Measurements from ENCODE around the gene TRMT11. TPM values are rescaled to one million over a fixed set of nuclear protein-coding genes. Genes with fewer than 3 reads are reported as not detected.

The TRMT11 gene
- polyA plus RNA-seq, 1 of the 3 experiments (the other 2 are of a cell fraction) = 15.0 TPM

- TF ChIP-seq TAF1 (IDR thresholded peaks at IDR 0.05; ENCODE audit: borderline replicate concordance, low read depth, low read length) (no peak), NRF1 (IDR thresholded peaks at IDR 0.05; ENCODE audit: low read depth, low read length) (no peak), NFIC (IDR thresholded peaks at IDR 0.05; ENCODE audit: borderline replicate concordance) (no peak), MEF2A (IDR thresholded peaks at IDR 0.05; ENCODE audit: borderline replicate concordance, low read depth) (no peak), EP300 (IDR thresholded peaks at IDR 0.05; ENCODE audit: borderline replicate concordance in 1 of 2, low read depth in 1 of 2, low read length in 1 of 2) (no peak), TEAD4 (IDR thresholded peaks at IDR 0.05; ENCODE audit: borderline replicate concordance, insufficient read depth) (no peak), TCF12 (IDR thresholded peaks at IDR 0.05) (no peak), YY1 (IDR thresholded peaks at IDR 0.05; ENCODE audit: low read depth) (no peak), POLR2AphosphoS5 (IDR thresholded peaks at IDR 0.05; ENCODE audit: low read depth, low read length) (no peak), FOSL2 (IDR thresholded peaks at IDR 0.05; ENCODE audit: borderline replicate concordance, low read depth) (no peak), JUND (IDR thresholded peaks at IDR 0.05) (no peak), IRF3 (IDR thresholded peaks at IDR 0.05; ENCODE audit: low read depth, low read length) (no peak)
- peaks cover 33% of the 10 kb centered on the region; the same call in 1 of the 2 replicates for H3K79me2 ChIP-seq (ENCODE audit: insufficient read depth)
- WGBS (ENCODE audit: low lambda C conversion rate) = 87% methylated on average over 3 of the region's 3 CpGs
- no peak overlapping the region for H3K9ac ChIP-seq
- POLR2A ChIA-PET = no interaction called here
- H4K20me1 ChIP-seq (ENCODE audit: insufficient read depth) = no peaks in the 10 kb centered on the region
- no peak overlapping the region for H3K4me3 ChIP-seq (ENCODE audit: low read depth in 2 of 2, low read length in 1 of 2)
- H3K27ac ChIP-seq (ENCODE audit: low read depth in 2 of 2, low read length in 1 of 2) = no peak overlapping the region
- H3K9me2 ChIP-seq = no peaks in the 10 kb centered on the region
- H3K27me3 ChIP-seq (ENCODE audit: insufficient read depth) = no peaks in the 10 kb centered on the region
- no peak overlapping the region for H2AFZ ChIP-seq (ENCODE audit: low read depth)
- peaks cover under 1% of the 10 kb centered on the region for H3F3A ChIP-seq (replicated peaks; ENCODE audit: insufficient read depth)
- DNase-seq = no peak
- no peak overlapping the region for H3K4me2 ChIP-seq
- H3K9me3 ChIP-seq = no peaks in the 10 kb centered on the region
- CTCF ChIA-PET = interaction anchor here (1.1 kb wide), 1 partner anchor 15 kb away, joined by 3 read pairs; no protein-coding TSS in a partner anchor
- no peaks in the 10 kb centered on the region for H3K36me3 ChIP-seq (replicated peaks in 1 of 2; ENCODE audit: control insufficient read depth in 1 of 2, insufficient read depth in 2 of 2, low read length in 1 of 2)
- H3K4me1 ChIP-seq (ENCODE audit: control insufficient read depth in 1 of 2, insufficient read depth in 2 of 2, low read depth in 1 of 2, low read length in 1 of 2) = peaks cover 3 to 8% of the 10 kb centered on the region in 2 experiments; a peak in 3 of 4 replicates
Measured at GRCh38 chr6:125989631-125990030, 3.3 kb downstream of the TRMT11 start.

- 97% methylated on average over 1 of the region's 1 CpG for WGBS (ENCODE audit: low lambda C conversion rate)
- H3K27me3 ChIP-seq (ENCODE audit: insufficient read depth) = no peaks in the 10 kb centered on the region
- CTCF ChIA-PET = interaction anchor here (0.6 to 1.4 kb wide), 3 partner anchors 34 to 232 kb away, joined by 3 to 4 read pairs (median 3); no protein-coding TSS in a partner anchor
Measured at GRCh38 chr6:125991653-125992052, 5.3 kb downstream of the TRMT11 start.

More at GRCh38 chr6:125991653-125992052, 5.3 kb downstream of the TRMT11 start:
- Histone ChIP-seq H3K4me1 (ENCODE audit: control insufficient read depth in 1 of 2, insufficient read depth in 2 of 2, low read depth in 1 of 2, low read length in 1 of 2) (no peaks in the 10 kb centered on the region; a peak in 2 of 4 replicates), H4K20me1 (ENCODE audit: insufficient read depth) (no peaks in the 10 kb centered on the region), H3K9me3 (no peaks in the 10 kb centered on the region), H3K36me3 (replicated peaks in 1 of 2; ENCODE audit: control insufficient read depth in 1 of 2, insufficient read depth in 2 of 2, low read length in 1 of 2) (peaks cover 0 to under 1% of the 10 kb centered on the region in 2 experiments), H3K79me2 (ENCODE audit: insufficient read depth) (peaks cover 28% of the 10 kb centered on the region; the same call in 1 of the 2 replicates), H3K4me3 (ENCODE audit: low read depth in 2 of 2, low read length in 1 of 2) (no peak overlapping the region), H3K9me2 (no peaks in the 10 kb centered on the region), H3K4me2 (no peak overlapping the region), H2AFZ (ENCODE audit: low read depth) (no peak overlapping the region), H3K27ac (ENCODE audit: low read depth in 2 of 2, low read length in 1 of 2) (no peak overlapping the region), H3F3A (replicated peaks; ENCODE audit: insufficient read depth) (no peaks in the 10 kb centered on the region), H3K9ac (no peak overlapping the region)
- DNase-seq = no peak
- POLR2A ChIA-PET = no interaction called here
- TF ChIP-seq YY1 (IDR thresholded peaks at IDR 0.05; ENCODE audit: low read depth) (no peak), FOXJ3 (CRISPR knock-in tag; IDR thresholded peaks at IDR 0.05) (no peak), GATA2 (CRISPR knock-in tag; IDR thresholded peaks at IDR 0.05) (no peak), EP300 (IDR thresholded peaks at IDR 0.05; ENCODE audit: borderline replicate concordance in 1 of 2, low read depth in 1 of 2, low read length in 1 of 2) (no peak), NRF1 (IDR thresholded peaks at IDR 0.05; ENCODE audit: low read depth, low read length) (no peak), MEF2A (IDR thresholded peaks at IDR 0.05; ENCODE audit: borderline replicate concordance, low read depth) (no peak), CHD2 (IDR thresholded peaks at IDR 0.05; ENCODE audit: low read length, partially characterized antibody) (no peak), TAF1 (IDR thresholded peaks at IDR 0.05; ENCODE audit: borderline replicate concordance, low read depth, low read length) (no peak), REST (IDR thresholded peaks at IDR 0.05; ENCODE audit: low read depth, low read length) (no peak)
- TF ChIP-seq, protein P1, sequence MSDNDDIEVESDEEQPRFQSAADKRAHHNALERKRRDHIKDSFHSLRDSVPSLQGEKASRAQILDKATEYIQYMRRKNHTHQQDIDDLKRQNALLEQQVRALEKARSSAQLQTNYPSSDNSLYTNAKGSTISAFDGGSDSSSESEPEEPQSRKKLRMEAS (IDR thresholded peaks at IDR 0.05; ENCODE audit: low read depth) = no peak
